Activated CD4-positive, alpha-beta T cell treated with anti-CD3 and anti-CD28 coated beads, Interleukin-2, Interleukin-6, amounts not matched to agents 100 ng/mL and 50 ng/mL, durations not matched to agents 16 hours and 8 hours (primary cell): Measurements from ENCODE around the gene LCE1A.

Source experiments
- DNase-seq: peaks from one replicate; pipeline ENCODE4 v3.0.0-alpha.2; 2020

Gene LCE1A, protein sequence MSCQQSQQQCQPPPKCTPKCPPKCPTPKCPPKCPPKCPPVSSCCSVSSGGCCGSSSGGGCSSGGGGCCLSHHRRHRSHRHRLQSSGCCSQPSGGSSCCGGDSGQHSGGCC

GRCh38 chr1:152827173-152827572 is at the start of gene LCE1A:
LCE1A (plus strand) TSS chr1:152827473; CDS start chr1:152827473, 0 bp downstream.
- DNase-seq = no peak

DNA sequence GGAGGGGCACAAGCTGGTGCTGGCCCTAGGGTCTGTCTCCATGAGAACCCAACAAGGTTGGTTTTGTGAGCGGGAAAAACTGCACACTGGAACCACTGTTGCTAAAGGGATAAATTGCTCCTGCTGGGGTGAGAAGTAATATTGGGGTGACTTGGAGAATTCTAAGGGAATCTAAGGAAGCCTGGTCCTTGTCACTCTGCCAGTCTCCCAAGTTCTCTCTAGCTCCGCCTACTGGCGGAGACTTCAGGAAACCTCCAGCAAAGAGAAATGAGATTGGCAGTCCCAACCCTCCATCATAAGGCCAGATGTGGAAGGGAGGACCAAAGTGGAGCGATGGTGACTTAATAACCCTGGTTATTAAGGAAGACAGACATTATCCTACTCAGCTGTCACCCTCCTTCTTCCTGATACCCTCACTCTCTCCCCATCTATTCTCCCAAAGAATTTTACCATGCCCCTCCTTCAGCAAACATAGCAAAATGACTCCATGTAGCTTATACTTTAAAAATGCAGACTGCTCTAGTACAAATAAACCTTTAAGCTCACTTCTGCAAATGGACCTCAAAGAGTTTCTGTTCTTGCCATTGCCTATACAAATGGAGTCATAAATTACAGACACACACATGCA is 49.6 kb upstream of the LCE1A start:
- peak; percentile 13 for DNase-seq

- DNase-seq = peak; percentile 11
These were observed 44.2 kb upstream of the LCE1A start for GRCh38 chr1:152783095-152783494.

DNA sequence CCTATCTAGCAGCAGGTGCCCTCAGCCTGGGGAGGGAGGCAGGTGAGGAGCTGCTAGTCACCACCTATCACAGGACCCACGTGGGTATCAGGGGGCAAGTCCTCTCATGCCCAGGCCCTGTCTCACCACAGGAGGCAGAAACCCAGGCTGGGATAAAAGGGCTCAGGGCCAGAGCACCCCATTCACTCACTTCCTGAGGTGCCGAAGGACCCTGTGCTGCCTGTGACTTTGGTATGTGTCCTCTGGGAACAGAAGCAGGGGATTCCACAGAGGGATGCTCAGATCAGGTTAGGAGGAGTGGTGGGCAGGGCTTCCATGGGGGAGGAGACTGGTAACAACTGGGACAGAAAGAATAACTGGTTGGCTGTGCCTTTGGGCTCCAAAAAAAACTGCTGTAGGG is 41.2 kb upstream of the LCE1A start, which contains the start of gene LCE1E:
TSS of gene LCE1E (plus strand) at position 181 of the 400 bp plus-strand sequence. CDS start 1,043 bp downstream, outside the sequence.
- no peak for DNase-seq

- DNase-seq = no peak
These were observed 31.6 kb upstream of the LCE1A start for GRCh38 chr1:152795686-152796085.

GRCh38 chr1:152796421-152796820 is 30.9 kb upstream of the LCE1A start, which contains the start of gene LCE1D:
LCE1D (plus strand) TSS chr1:152796721; CDS start chr1:152797795, 1,074 bp downstream.
- DNase-seq = no peak

- DNase-seq = no peak
These were observed 25.9 kb upstream of the LCE1A start for GRCh38 chr1:152801333-152801732.

- DNase-seq = no peak
These were observed 20.7 kb upstream of the LCE1A start, which contains the start of gene LCE1C for GRCh38 chr1:152806576-152806975. LCE1C (minus strand) TSS chr1:152806651; CDS start chr1:152805478, 1,173 bp downstream.

DNA sequence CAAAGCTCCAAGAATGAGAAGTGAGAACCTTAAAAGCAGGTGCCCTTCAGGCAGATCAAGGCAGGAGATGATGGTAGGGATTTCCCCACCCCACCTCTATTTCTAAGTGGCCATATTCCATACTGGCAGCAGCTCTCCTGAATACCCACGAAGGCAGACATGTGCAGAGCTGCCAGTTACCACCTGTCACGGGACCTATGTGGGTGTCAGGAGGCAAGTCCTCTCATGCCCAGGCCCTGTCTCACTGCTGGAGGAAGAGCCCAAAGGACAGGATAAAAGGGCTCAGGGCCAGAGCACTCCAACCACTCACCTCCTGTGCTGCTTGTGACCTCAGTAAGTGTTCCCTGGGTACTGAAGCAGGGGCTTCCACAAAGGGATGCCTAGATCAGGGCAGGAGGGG is 16.2 kb upstream of the LCE1A start:
- no peak for DNase-seq

GRCh38 chr1:152811671-152812070 is 15.6 kb upstream of the LCE1A start, which contains the start of gene LCE1B:
LCE1B (plus strand) TSS chr1:152811971; CDS start chr1:152812447, 476 bp downstream.
- DNase-seq = no peak

GRCh38 chr1:152817309-152817708 is 10.0 kb upstream of the LCE1A start:
- DNase-seq = no peak

- no peak for DNase-seq
These were observed 4.0 kb upstream of the LCE1A start for GRCh38 chr1:152823294-152823693.

GRCh38 chr1:152824964-152825363 is 2.3 kb upstream of the LCE1A start:
- DNase-seq = no peak

DNA sequence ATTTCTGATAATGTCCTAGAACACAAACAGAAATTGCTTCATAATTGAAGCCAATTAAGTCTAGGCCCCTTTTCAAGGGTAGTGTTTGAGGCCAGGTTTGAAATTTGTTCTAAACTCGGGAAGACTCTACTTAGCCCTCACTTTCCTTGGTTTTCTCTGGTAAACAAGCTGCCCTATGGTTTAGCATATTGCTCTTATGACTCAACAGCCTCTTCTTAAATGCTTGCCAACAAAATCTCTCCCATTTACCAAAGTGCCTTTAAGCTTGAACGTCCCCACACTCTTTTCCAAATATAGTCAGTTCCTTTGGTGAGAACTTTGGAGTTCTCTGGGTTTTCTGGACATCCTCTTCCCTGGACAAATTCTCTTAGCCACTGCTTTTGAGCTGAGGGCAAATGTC is 9.6 kb downstream of the LCE1A start:
- no peak for DNase-seq

DNA sequence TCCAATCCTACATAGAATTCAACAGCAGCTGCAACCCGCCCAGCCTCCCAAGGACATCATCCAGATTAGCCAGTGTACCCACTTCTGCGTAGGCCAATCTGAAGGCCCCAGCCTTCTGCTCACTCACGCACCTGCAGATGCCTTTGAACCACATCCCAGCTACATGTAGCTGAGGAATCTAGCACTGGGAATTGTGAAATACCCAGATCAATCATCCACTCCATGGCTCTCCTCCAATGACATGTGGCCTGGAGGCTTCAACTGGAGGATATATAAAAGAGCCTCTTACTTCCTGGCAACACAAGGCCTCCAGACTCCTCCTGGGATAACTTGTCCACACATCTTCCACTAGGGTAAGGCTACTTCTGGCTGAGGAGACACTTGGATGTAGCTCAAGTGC is 15.3 kb downstream of the LCE1A start, which contains the start of gene LCE6A:
TSS of gene LCE6A (plus strand) at position 301 of the 400 bp plus-strand sequence. CDS start 665 bp downstream, outside the sequence.
- DNase-seq = no peak

DNA sequence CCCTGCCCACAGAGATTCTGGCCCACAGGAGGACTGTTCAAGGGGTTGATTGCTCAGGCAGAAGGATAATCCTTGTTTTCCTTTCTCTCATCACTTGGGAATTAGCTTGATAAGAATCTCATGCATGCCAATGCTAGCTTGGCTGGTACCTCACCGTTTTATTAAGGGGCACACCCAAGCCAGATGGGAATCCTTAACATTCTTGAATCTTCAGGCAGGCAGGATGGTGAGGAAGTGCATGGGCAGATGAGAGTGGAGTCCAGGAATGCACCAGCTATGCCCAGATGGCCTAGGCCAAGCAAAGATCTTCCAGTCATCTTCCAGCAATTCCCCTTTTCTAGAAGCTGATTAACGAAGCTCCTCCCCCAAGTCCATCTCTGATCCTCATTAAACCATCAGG is 28.4 kb downstream of the LCE1A start:
- DNase-seq = no peak

GRCh38 chr1:152858062-152858461 is 30.8 kb downstream of the LCE1A start:
- DNase-seq = no peak

GRCh38 chr1:152859696-152860095 is 32.4 kb downstream of the LCE1A start, which contains the start of gene LCE7A:
LCE7A (plus strand) TSS chr1:152859996; CDS start chr1:152860698, 702 bp downstream.
- no peak for DNase-seq

DNA sequence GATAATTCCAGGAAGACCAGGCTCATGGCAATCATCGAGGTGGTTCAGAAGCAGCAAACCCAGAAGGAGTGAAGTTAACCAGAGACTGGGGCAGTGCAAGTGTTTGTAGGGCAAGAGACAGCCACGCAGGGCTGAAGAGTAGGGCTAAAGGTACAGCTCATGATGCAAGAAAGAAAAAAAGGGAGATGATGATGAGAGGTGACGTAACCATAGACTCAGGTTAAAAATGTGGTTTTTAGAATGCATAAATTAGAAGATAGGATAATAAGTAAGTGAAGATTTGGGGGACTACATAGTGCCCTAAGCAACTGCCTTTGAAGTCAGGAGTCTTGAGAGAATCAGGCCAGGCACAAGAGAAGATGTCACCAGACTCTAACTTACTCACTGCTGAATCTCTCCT is 32.9 kb downstream of the LCE1A start:
- DNase-seq = no peak

GRCh38 chr1:152861374-152861773 is 34.1 kb downstream of the LCE1A start:
- no peak for DNase-seq

DNA sequence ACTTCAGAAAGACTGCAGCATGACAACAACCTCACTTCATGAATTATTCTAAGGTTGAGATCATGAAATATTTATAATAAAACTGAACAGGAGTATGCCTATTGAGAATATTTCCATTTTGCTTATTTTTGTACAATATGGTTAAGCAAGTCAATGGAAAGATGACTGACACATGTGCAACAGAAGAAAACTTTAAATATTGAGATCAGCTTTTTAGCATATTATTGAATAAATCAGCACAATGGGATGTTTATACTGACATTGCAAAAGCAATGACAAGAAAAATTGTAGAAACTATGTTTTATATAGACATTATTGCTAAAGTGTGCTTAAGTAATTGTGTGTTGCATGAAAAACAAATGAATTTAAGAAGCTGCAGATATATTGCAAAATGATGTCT is 37.2 kb downstream of the LCE1A start:
- DNase-seq = no peak

DNA sequence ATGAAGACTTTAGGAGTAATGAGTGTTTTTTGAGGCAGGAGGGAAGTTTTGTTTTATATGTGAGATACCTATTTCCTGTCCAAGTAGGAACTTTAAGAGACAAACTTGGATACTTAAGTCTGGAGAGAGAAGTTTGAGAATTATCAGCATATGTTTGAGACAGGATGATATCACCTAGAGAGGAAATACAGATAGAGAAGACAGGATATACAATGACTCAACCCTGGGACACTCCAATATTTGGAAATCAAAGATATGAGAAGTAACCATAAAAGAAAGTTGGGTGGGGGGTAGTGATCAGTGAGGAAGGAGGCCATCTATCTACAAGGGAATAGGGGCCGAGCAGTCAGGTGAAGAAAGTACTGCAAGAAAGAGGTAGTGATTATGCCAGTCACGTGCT is 39.0 kb downstream of the LCE1A start:
- DNase-seq = no peak

GRCh38 chr1:152869808-152870419 is 42.6 kb downstream of the LCE1A start:
- DNase-seq = peak; percentile 76
